CD1c-positive myeloid dendritic cell (primary cell): ENCODE results near the gene RNF128.
"Not testable (repeated sequence)": the region's sequence is repeated elsewhere in the genome, so short reads cannot be mapped to it uniquely, and the experiment has no call there.

Source experiments
- DNase-seq: peaks from one replicate; pipeline ENCODE4 v3.0.0-alpha.2; 2016; ENCODE audit errors: extremely low spot score

RNF128 gene

DNA sequence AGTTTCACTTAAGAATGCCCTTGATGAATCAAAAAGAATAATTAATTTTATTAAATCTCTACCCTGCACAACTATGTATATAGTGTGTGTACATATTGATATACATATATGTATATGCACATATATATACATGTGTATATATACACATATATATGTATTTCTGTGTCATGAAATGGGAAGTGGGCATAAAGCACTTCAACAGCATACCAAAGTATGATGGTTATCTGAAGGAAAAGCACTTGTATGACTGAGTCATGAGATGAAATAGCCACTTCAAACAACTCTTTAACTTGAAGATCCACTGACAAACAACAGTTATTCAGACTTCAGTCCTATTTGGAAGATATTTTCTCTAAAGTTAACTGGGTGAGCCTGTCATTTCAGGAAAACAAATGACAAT is 16.3 kb downstream of the RNF128 start:
- no peak for DNase-seq

DNA sequence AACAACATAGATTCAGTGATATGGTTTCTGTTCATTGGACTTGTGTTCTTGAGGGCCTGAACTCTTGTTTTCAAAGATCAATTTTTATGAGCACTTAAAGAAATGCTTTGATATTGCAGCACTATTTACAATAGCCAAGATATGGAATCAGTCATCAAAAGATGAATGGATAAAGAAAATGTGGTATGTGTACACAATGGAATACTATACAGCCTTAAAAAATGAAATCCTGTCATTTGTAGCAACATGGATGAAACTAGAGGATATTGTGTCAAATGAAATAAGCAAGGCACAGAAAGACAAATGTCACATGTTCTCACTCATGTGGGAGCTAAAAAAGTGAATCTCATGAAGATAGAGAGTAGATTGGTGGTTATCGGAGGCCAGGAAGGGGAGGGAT is 21.9 kb downstream of the RNF128 start:
- no peak for DNase-seq

GRCh38 chrX:106751407-106751806 is 24.9 kb downstream of the RNF128 start:
- DNase-seq: no peak

DNA sequence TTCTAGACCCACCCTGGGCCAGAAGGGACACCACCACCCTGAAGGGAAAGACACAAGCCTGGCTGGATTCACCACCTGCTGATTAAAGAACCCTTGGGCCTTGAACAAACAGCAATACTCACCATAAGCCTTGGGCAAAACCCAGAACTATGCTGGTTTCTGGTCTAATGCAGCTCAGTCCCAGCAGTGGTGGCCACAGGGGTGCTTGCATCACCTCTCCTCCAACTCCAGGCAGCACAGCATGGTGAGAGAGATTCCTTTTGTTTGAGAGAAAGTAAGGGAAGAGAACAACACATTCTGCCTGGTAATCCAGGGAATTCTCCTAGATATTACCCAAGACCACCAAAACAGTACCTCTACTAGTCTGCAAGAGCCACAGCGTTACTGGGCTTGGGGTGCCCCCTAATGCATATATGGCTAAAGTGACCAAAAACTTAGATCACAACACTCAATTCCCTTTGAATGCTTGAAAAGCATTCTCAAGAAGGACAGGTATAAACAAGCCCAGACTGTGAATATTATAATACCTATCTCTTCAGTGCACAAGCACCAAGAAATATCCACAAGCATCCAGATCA is 25.7 kb downstream of the RNF128 start:
- DNase-seq: no peak

GRCh38 chrX:106769288-106769687 is 42.8 kb downstream of the RNF128 start:
- not testable (repeated sequence) for DNase-seq

DNA sequence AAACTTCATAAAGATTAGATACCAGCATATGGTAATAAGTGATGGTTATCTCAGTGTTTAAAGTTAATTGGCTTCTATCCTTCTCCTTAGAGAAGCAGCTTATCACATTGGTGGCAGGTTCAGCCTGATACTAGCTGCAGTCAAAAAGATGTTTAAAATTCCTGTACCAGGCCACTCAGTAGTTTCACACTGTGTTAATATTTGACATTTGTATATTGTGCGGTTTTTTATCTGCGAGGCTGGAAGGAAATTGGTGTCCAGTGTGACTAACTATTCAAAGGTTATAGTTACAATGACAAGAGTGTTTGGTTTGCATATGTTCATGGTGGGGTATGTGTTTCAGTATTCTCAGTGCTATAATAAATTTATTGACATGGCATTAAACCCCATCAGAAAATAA is 48.5 kb downstream of the RNF128 start:
- DNase-seq: no peak

- no peak for DNase-seq
These were observed 53.8 kb downstream of the RNF128 start for GRCh38 chrX:106780264-106780663.

DNA sequence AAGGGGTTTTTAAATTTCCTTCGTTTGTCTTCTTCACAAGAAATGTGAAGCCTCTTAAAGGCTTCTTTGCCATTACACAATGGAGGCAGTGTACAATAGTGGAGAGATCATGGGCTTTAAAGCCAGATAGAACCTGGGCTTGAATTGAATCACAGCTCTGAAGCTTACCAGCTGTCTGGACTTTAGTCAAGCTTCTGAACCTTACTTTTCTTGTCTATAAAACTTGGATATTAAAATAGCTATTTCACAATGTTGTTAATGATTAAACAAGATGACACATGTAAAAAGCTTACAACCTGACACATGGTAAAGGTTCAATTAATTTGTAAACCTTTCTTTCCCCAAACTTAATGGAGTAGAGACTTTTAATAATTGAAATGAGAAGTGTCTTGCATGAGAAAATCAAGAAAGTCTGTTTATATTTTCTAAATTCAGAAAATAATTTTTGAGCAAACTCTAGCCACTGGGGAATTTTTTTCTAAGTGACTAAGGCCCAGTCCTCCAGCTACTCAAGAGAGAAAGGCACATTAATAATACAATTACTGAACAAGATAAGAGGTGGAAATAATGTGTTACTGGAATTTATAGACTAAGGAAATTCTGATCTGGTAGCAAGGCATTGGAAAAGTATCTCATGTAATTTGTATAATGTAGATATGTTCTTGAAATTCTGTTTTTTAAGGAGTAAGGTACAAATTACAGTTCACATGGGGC is 54.3 kb downstream of the RNF128 start:
- no peak for DNase-seq

GRCh38 chrX:106783716-106784115 is 57.2 kb downstream of the RNF128 start:
- no peak for DNase-seq

- DNase-seq: no peak
These were observed 65.0 kb downstream of the RNF128 start for GRCh38 chrX:106791495-106791894.

- no peak for DNase-seq
These were observed 75.5 kb downstream of the RNF128 start for GRCh38 chrX:106802063-106802387.

DNA sequence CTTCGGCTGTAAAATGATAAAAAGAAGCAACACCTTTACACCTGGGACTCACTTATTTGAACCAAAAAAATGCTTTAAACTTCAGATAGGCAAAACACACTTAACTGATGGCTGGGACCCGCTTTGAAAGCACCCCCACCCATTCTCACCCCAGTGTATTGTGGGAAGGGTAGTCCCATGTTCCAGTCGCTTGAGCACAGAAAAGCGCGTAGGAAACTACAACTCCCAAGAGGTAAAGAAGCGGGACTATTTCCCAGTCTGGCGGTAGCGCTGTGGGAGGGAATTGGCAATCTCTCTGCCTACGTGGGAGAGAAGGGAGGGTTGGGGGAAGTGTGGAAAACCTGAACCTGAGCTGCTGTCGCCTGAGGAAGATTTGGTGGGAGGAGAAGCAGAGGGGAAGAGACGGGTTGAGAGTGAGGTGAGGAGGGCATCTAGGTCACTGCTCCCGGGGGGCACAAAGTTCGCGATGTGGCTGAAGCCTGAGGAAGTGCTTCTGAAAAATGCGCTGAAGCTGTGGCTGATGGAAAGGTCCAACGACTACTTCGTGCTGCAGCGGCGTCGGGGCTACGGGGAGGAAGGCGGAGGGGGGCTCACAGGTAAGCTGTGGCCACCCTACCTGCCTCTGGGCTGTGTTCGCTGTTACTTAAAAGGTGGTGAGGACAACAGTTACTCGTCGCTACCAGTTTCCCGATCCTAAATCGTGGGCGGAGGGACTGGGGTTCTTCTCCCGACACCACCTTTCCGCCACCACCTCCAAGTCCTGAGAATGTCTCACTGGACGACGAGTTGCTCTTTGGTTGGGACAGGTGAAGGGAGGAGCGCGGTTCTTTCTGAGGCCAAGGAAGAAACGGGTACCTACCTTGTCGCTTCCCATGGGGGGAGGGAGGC is 76.1 kb downstream of the RNF128 start, which contains the start of gene TBC1D8B:
Gene TBC1D8B, plus strand, starts transcription at position 286 of the 888 bp plus-strand sequence. Its CDS starts 181 bp downstream, at position 467.
- peak; percentile 69 for DNase-seq

GRCh38 chrX:106811131-106811910 is 84.8 kb downstream of the RNF128 start:
- DNase-seq: no peak

DNA sequence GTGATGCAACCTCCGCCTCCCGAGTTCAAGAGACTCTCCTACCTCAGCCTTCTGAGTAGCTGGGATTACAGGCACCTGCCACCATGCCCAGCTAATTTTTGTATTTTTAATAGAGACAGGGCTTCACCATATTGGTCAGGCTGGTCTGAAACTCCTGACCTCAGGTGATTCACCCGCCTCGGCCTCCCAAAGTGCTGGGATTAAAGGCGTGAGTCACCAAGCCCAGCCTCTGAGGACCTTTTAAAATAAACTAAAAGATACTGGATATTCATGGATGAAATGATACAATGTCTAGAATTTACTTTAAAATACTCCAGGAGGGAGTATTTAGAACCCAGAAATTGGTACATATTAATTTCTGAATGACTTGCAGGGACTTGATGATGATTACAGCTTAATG is 86.4 kb downstream of the RNF128 start:
- DNase-seq: not testable (repeated sequence)

DNA sequence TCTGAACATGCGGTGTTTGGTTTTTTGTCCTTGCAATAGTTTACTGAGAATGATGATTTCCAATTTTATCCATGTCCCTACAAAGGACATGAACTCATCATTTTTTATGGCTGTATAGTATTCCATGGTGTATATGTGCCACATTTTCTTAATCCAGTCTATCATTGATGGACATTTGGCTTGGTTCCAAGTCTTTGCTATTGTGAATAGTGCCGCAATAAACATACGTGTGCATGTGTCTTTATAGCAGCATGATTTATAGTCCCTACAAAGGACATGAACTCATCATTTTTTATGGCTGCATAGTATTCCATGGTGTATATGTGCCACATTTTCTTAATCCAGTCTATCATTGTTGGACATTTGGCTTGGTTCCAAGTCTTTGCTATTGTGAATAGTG is 87.6 kb downstream of the RNF128 start:
- DNase-seq: not testable (repeated sequence)
